A673 (cell line): ENCODE results near the gene BTN1A1.

ENCODE experiments used
- EZH2 ChIP-seq: fragments of 200-600 bp; sonication (generic); IDR thresholded peaks from 2 replicates; pipeline ENCODE4 v1.6.1; 2017; ENCODE audit warnings: borderline replicate concordance, low read depth, mild to moderate bottlenecking, mixed read lengths, antibody characterized with exemption, low read length; ENCODE audit not compliant: poor library complexity, severe bottlenecking
- TF ChIP-seq, protein P1 (sequence below): fragments of 300-800, 200-600 bp; sonication (generic); conservative IDR thresholded peaks from 2 replicates; pipeline ENCODE4 v1.5.1; 2017; ENCODE audit warnings: low read depth, mild to moderate bottlenecking, antibody characterized with exemption, low read length, moderate library complexity, mixed read lengths

DNA sequence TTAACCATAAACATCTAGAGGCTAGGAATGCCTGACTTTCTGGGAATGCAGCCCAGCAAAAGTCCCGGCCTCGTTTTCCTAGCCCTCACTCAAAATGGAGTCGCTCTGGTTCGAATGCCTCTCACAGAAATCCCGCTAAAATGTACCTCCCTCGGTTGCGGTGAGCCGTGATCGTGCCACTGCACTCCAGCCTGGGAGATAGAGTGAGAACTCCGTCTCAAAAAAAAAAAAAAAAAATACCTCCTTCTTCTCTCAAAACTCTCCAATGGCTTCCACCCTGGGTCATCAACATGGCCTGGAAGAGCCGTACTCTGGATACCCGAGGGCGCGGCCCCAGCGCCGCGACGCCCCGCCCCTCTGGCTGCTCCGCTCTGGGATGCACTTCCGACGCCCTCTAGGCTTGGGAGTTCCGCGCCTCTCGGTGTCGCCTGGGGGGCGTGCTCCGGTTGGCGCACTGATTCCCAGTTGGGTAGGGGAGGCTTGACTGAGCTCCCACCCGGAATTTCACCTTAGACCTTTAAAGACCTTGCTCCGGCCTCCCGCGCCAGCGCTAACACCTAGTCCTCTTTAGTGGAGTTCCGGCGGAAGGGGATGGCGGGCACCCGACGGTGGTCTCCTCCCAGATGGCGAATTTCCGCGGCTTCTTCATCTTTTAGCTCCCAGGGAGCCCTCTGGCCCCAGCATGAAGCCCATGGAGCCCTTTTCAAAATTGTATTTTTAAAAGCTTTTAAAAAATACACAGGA lies 50.3 kb downstream of the BTN1A1 start:
- TF ChIP-seq, protein P1, sequence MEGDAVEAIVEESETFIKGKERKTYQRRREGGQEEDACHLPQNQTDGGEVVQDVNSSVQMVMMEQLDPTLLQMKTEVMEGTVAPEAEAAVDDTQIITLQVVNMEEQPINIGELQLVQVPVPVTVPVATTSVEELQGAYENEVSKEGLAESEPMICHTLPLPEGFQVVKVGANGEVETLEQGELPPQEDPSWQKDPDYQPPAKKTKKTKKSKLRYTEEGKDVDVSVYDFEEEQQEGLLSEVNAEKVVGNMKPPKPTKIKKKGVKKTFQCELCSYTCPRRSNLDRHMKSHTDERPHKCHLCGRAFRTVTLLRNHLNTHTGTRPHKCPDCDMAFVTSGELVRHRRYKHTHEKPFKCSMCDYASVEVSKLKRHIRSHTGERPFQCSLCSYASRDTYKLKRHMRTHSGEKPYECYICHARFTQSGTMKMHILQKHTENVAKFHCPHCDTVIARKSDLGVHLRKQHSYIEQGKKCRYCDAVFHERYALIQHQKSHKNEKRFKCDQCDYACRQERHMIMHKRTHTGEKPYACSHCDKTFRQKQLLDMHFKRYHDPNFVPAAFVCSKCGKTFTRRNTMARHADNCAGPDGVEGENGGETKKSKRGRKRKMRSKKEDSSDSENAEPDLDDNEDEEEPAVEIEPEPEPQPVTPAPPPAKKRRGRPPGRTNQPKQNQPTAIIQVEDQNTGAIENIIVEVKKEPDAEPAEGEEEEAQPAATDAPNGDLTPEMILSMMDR = no peak
- TF ChIP-seq EZH2 = no peak
